Activated CD8-positive, alpha-beta memory T cell treated with anti-CD3 and anti-CD28 coated beads for 48 hours (primary cell): ENCODE measurements around the gene ACSL6.

Experiments used
- DNase-seq, 3 experiments: peaks; one replicate each; pipeline ENCODE4 v3.0.0-alpha.2; 2020; ENCODE audit warnings: low read depth in 2 of 3, low spot score in 2 of 3

Gene ACSL6

DNA sequence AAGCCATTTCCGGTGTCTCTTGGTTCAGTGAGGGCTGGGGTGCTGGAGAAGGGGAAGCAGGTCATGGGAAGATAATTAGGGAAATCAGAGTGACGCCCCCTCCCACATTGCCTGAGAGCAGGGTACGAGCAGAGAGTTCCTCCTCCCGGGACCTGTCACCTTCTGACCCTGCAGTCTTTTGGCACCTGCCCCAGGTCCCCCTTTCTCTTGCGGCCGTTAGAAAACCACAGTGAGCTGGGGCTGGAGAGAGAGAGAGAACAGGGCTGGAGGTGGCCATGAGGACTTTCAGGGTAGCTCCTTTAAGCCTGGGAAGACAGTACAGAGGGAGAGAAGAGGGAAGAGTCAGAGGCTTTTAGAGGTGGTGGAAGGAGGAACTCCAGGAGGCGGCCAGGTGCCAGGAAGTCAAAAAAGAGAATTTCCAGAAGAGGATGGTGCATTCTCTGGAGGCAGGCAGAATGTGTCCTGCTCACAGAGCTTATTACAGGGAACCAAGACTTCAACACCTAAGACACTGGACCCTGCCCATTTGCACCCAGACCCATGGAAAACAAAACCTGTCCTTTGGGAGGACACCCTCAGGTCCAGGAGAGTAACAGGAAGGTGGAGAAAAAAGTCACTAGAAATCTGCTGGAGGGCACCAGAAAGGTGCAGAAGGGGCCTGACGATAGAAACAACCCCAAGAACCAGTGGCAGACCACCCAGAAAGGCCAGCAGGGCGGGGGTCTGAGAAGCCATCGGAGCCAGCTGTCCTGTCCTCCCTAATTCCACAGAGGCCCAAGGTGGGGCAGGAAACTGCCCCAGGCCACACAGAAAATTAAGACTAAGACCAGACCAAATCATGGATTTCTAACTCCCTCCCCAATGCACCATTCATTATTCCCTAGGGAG lies 6.5 kb upstream of the ACSL6 start:
- DNase-seq, result no peak

GRCh38 chr5:132017316-132017715 lies 5.9 kb upstream of the ACSL6 start:
- no peak for DNase-seq

- no peak for DNase-seq
These were observed 5.3 kb upstream of the ACSL6 start for GRCh38 chr5:132016721-132017250.

- DNase-seq, result no peak
These were observed 2.3 kb upstream of the ACSL6 start for GRCh38 chr5:132013711-132014110.

DNA sequence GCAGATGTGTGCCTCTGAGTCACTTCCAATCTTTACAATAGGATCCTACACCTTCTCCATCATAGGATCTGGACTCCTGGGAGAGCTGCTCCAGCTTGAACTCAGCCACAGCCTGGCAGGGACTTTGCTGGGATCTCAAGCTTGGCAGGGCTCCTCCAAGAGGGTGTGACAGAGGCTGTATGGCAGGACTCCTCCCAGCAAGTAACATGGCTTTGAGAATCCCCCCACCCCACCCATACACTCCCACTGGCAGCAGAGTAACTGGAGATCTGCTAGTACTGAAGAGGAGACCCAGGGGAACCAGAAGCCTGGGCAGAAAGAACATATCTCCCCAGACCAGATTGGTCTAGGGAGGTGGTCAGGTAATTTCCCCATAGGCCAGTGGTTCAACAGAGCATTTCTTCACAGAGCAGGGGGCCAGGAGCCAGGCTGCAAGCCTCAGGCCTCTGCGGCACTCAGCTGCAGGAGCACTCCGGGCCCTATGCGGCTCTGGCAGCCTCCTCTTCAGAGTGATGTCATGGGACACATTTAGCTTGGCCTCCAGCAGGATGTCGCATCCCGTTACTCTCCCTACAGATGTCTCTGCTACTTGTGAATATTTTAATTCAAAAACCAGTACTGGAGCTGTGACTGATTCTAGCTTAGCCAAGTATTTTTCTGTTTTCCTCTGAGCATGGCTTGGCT lies 1.7 kb upstream of the ACSL6 start:
- DNase-seq, result no peak

- no peak for DNase-seq
These were observed 1.0 kb upstream of the ACSL6 start for GRCh38 chr5:132012371-132013005.

DNA sequence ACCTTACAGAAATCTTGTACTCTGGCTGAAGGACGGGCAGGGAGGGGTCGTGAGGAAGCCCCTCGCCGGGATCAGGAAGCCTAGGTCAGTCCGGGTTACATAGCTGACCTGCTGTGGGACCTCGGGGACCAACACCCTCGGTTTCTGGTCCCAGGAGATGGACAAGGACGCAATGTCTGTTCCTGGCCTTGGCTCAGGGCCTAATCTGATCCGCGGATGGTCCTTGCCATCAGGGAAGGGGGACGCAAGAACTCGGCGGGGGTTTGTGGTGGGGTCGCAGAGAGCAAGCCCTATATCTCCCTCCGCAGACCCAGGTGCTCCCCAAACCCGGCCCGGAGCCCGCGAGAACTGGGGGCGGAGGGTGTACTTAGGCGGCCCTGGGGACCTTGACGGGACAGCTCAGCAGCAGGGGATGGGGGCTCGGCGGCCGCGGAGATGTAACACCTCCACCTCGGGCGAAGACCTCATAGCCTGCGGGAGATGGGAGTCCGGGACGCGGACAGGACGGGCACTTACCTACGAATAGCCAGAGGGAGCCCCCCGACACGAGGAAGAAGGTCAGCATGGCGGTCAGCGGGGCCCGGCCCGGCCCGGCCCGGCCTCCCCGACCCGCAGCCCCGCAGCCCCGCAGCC lies 353 bp downstream of the ACSL6 start:
- DNase-seq, result no peak

GRCh38 chr5:132010645-132010988 lies 841 bp downstream of the ACSL6 start:
- no peak for DNase-seq

DNA sequence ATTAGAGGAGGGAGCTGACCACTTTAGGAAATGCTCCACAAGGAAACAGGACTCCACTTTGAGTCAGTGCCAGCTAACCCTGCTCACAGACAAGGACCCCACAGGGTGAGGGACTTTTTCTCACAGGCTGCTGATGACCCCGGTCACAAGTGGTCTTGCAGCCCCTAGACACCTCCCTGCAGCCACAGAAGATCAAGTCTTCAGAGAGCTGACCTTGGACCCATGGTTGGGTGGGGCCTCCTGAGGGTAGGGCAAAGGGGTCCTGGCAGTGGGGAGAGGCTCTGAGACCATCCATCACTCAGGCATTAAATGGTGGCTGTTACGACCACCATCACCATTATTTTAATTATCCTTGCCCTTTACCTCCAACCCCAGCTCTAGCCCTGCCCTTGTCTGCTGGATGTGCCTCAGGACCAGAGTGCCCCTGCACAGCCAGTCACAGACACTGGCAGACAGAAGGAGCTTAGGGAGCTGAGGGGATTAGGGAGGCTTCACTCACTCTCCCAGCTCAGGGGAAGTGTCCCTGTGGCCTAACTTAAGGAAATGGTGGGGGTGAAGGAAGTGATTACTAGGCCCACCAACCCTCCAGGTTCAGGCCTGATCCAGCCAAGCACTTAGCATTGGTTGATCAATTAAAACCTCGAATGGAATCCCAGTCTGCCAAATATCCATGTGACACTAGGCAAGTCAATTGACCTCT lies 1.6 kb downstream of the ACSL6 start:
- no peak for DNase-seq

DNA sequence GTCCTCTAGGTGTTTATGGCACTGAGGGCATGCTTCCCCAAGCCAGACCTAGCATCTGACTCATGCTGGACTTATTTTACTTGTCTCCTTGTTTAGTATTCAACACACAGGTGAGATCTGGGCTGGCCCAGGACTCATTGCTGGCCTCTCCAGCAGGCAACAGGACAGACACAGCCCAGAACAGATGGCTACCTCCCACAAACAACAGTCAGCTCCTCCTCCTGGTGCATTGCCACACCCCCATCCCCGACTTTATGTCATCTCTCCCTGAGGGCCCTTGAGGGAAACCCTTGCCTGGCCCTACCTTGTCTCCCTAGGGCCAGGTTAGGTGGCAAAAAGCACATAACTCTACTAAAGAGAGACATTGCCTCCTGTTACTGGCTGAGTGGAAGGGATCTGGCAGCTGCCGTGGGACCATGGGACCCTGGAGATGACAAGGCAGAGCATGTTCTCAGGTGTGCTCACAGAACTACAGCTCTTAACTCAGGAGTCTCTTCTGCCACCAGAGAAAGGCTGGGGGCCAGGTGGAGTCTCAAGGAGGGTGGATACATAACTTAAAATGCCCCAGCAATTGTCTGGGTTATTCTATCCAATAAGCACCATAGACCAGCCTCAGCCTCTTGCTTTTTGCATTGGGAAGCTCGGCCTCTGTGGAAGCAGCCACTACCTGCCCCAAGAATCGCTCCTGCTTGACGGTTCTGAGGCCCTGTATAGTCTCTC lies 2.3 kb downstream of the ACSL6 start:
- DNase-seq, result no peak

DNA sequence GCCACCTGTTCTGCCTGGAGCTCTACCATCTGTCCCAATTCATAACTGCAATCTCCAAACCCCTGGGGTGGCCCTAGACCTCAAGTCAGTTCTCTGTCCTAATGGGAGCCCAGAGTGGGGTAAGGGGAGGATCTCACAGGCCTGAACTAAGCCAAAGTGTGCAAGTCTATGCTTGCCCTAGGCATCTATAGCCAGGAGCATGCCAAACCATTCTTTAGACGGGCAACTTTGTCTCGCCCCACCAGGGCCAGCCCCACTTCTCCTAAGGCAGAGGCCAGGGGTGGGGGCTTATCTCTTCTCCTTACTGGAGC lies 3.3 kb downstream of the ACSL6 start:
- no peak for DNase-seq

DNA sequence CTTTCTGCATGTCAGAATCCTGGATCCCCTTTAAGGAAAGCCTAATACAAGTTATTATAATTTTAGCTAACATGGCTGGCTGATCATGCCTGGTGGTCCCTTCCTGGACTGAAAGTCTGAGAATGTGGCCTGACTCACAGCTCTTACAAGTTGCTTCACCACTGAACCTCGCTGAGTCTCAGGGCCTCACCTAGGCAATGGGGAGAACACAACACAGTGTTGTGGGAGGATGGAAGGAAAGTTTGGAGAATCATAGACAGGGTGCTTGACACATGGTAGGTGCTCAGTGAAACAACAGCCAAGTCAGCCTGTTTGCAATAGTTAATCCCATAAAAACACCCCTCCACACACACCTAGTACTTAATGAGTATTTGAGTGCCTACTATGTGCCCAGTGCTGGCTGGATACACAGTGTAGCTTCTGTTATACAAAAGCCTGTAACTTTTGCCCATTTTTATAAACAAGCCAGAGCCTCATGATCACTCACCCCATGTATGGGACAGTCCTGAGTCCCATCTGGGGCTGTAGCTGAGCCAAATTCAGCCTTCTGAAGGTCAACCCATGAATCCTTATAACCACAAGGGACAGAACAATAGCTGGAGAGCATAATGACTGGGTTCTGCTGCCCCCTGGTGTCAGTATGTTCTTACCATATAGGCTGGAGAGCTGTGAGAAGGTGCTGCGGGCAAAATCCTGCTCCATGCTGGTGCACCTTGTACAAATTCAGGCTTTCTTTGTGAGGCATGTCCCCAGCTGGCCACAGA lies 3.9 kb downstream of the ACSL6 start:
- DNase-seq, result peak in 2 of 3 experiments; percentile 60 to 65

DNA sequence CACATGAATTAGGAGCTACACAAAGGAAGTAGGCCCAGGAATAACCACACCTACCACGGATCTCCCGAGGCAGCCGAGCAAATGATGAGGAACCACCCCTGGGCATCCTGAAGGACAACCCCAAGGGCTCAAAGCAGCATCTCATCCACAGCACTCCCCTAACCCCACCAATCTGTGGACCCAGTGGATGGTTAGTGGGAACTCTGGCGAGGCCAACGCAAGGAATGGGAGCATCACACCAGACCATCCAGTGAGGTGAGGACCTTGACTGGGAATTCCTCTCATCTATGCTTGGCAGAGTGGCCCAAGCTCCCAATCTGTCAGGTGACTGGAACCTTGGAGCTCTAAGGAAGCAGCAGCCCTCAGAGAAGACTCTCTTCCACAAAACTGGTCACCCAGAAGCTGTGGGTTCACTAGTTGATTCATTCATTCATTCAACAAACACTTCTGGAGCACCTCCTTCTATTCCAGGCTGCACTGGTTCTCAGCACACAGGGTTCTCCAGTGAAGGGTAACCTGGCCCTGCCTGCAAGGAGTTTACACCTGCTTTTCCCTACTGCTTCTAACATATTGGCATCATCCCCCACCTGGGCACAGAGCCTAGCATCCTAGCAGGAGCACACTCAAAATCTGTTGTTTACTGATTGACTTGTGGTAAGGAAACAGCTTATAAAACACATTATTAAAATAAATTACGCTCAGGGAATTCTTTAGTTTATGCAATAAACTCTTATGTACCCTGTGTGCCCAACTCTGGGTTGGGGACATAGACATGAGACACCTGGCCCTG lies 4.9 kb downstream of the ACSL6 start:
- DNase-seq, result no peak

DNA sequence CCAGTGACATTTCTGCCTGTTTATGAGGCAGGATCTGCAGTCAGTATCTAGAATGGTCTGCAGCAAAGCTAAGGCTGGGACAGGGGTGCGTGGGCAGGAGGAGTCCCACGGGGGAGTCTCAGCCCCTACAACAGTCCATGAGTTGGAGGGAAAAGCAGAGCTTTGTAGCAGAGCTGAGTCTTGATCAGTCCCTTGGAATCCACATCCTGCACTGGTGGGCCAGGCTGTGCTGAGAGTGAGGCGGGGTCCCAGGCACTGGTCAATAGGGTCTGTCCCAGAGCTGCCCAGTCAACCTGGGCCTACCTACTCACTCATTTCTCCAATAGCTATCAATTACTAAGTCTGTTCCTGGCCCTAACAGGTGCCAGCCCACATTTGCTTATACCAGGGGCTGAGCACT lies 5.9 kb downstream of the ACSL6 start:
- no peak for DNase-seq

- no peak for DNase-seq
These were observed 7.5 kb downstream of the ACSL6 start for GRCh38 chr5:132003982-132004381.

- no peak for DNase-seq
These were observed 8.2 kb downstream of the ACSL6 start for GRCh38 chr5:132003170-132003744.

DNA sequence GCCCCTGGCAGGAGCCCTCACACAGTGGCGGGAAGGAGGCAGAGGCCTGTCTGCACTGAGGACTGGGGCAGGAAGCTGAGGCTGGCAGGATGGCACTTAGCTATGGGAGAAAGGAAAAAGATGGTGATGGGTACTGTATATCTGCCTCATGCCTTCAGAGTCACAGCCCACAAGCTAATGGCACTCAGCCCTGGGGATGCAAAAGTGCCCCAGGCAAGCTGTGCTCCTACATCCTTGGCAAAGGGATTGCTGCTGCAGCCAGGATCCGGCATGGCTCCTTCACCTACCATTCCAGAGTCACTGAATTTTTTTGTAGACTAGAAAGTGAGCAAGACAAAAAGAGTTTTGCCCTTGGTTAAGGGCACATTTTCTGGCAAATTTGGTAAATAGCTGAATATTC lies 8.7 kb downstream of the ACSL6 start:
- no peak for DNase-seq
